HG03280 (cell line): ENCODE results near the gene CCDC92.
"Not testable (repeated sequence)": the region's sequence is repeated elsewhere in the genome, so short reads cannot be mapped to it uniquely, and the experiment has no call there.

Experiments
- ATAC-seq: cut with Tn5 transposase; IDR thresholded peaks from one replicate; pipeline ENCODE4 v1.9.1; 2021; ENCODE audit warnings: mild to moderate bottlenecking, moderate library complexity; ENCODE audit not compliant: unreplicated experiment

CCDC92 gene

GRCh38 chr12:123911672-123912409, 60.8 kb downstream of the CCDC92 start:
- ATAC-seq, result not testable (repeated sequence)

GRCh38 chr12:123910761-123911193, 61.9 kb downstream of the CCDC92 start:
- no peak for ATAC-seq

GRCh38 chr12:123910057-123910456, 62.6 kb downstream of the CCDC92 start:
- ATAC-seq, result no peak

DNA sequence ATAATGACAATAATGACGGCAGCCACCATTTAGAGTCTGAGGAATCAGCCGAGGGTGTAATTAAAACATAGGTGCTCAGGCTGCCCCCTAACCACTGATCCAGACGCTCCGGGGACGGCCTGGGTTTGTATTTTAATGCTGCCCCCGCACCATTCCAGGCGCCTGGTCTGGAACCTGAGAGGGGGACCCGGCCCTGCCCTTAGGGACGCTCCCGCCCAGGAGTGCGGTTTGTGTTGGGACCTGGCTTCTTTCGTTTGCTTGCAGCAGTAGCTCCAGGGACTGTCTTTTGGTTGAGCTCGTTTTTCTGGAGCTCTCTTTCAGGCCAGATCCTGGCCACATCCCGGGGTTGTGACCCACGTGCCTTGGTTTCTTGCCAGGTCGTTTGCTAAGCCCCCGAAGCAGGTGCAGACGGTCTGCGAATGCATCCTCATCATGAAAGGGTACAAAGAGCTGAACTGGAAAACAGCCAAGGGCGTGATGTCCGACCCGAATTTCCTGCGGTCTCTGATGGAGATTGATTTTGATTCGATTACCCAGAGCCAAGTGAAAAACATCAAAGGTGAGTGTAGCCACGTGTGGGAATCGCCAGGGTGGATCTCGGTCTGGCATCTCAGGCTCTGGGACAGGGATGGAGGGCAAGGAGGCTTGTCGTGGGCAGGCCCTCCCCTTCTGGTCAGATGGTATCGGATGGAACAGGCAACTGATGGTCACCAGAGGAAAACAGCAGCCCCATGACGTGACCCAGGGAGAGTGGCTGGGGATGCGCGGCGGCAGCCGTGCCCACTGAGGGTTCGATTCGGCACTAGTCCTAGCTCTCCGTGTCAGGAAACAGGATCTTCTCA, 63.5 kb downstream of the CCDC92 start:
- no peak for ATAC-seq

- ATAC-seq, result no peak
Observed at GRCh38 chr12:123907726-123908476, 64.7 kb downstream of the CCDC92 start.

GRCh38 chr12:123906711-123907420, 65.8 kb downstream of the CCDC92 start:
- ATAC-seq, result no peak

GRCh38 chr12:123905319-123905925, 67.2 kb downstream of the CCDC92 start:
- ATAC-seq, result no peak

DNA sequence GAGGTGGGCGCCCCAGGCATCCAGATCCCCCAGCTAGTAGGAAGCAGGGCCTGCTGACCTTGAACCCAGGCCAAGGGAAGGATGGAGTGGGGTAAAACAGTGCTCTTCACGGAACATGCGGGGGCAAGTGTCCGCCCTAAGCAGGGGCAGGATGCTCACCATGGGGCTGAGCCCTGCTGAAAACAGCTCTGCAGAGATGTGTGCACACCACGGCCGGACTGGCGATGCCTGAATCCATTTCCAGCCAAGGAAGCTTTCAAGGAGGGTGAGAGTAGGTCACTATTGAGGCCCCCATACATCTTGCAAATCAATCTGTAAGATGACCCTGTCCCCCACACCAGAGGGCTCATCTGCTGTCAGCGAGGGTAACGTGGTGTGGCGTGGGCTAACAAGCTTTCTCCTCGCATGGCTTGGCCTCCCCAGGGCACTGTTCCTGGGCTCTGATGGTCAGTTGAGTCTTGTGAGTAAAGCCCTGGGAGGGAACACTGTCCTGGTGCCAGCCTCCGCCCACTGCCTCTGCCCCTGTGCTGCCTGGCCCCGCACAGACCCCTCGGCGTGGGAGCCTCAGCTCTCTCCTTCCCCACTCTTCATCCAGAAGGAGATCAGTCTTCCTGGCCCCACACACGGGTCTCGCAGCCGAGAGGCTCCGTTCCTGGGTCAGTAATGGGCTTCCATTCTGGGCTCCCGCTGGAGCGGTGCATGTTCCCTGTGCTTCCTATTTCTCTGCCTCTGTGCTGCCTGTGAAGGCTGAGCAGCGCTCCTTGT, 69.1 kb downstream of the CCDC92 start:
- ATAC-seq, result no peak

- ATAC-seq, result no peak
Observed at GRCh38 chr12:123902821-123903220, 69.8 kb downstream of the CCDC92 start.

DNA sequence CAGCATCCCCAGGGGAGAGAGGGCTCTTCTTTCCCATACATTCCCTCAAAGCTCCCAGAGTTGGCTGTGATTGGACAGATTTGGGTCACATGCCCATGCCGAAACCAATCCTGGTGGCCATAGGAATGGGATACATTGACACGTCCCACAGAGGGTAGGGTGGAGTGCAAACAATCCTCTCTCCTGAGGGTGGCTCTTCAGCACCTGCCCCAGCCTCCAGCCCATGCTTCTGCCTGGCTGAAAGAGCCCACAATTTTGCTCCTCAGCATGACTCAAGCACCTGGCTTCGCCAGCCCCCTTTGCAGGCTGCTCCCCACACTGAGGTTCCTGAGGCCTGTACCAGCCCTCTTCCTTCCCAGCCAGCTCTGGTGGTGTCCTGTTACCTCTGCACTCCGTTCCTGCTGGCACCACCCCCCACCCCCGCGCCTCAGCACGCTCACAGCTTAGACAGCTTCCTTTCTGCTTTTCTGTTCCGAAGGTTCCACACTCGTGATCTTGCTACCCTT, 71.7 kb downstream of the CCDC92 start:
- ATAC-seq, result no peak

DNA sequence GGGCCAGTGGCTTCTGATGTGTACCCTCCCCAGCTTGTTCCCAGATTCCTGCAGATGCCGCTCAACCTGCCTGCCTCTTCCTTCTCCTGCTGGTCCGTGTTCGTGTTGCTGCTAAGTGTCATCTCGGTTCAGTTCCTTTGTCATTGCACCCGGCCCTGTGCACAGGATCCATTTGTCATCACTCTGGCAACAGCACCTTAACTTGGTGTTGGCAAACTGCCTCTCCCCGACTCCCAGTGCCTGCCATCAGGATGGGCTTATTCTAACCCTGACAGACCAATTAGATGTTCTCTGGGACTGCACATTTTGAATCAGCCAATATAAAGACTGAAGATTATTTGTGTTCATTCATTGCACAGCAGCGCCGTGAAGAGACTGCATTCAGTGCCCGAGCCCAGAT, 73.3 kb downstream of the CCDC92 start:
- no peak for ATAC-seq

GRCh38 chr12:123898673-123899072, 74.0 kb downstream of the CCDC92 start:
- ATAC-seq, result no peak

- no peak for ATAC-seq
Observed at GRCh38 chr12:123897221-123897620, 75.4 kb downstream of the CCDC92 start.

- no peak for ATAC-seq
Observed at GRCh38 chr12:123896767-123897166, 75.9 kb downstream of the CCDC92 start.

DNA sequence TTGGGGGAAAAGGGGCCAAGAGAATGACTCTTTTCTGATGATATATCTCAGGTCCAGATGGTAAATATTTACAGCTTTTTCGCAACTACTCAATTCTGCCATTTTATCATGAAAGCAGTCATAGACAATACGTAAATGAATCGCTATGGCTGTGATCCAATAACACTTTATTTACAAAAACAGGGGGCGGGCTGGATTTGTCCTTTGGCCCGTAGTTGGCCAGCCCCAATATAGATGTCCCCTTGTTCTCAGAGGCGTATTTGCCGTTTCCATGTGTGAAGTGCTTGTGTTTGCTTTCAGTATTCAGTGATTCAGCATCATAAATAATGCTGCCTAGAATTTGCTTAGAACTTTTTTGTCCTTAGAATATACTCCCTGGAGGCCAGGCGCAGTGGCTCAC, 77.2 kb downstream of the CCDC92 start:
- ATAC-seq, result no peak

- no peak for ATAC-seq
Observed at GRCh38 chr12:123894823-123895345, 77.7 kb downstream of the CCDC92 start.

DNA sequence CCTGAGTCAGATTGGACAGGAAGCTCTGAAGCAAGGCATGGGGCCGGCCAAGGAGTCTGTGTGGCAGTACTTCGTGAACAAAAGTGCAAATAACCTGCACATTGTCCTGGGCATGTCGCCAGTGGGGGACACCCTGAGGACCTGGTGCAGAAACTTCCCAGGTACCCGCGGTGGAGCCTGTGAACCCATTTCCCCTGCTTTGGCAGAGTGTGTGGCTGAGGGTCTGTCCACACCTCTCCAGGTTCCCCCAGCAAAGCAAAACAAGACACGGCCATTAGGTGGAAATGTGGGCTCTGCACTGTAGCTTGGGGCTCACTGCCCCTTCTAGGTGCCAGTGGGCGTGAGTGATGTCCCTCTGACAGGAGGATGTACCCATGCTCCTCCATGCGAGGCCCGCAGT, 79.4 kb downstream of the CCDC92 start:
- ATAC-seq, result no peak

DNA sequence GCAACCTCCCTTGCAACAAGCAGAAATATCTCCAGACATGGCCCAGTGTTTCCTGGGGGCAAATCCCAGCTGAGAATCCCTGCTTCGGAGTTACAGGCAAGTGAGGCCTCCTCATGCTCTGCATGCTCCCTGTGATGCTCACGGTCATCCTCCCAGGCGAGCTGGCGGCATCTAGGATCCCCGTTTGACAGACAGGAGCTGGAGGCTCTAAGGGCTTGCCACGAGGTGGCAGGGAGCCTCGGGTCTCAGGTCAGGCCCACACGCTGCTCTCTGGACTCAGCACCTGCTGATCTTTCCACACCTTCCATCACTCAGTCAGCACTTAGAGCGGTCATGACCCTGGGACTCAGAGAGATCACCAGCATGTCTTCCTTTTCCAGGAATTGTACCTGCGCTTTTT, 79.8 kb downstream of the CCDC92 start:
- ATAC-seq, result no peak

DNA sequence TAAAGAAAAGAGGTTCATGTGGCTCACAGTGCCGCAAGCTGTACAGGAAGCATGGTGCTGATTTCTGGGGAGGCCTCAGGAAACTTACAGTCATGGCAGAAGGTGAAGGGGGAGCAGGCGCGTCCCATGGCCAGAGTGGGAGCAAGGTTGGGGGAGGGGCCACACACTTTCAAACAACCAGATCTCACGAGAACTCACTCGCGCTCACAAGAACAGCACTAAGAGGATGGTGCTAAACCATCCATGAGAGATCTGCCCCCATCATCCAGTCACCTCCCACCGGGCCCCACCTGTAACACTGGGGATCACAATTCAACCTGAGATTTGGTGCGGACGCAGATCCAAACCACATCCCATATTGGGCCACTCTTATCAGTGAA, 80.5 kb downstream of the CCDC92 start:
- ATAC-seq, result no peak
